GM12891 (cell line): ENCODE results near the gene YTHDF2.

Source experiments
- PAX5 ChIP-seq: IDR thresholded peaks from 2 replicates; pipeline ENCODE4 v1.6.1; 2011; ENCODE audit warnings: low read length, moderate library complexity, mild to moderate bottlenecking; ENCODE audit not compliant: insufficient read depth, severe bottlenecking
- POLR2A ChIP-seq: IDR thresholded peaks from 2 replicates; pipeline ENCODE4 v1.6.1; 2011; ENCODE audit warnings: low read depth, low read length, control low read depth
- POLR2AphosphoS5 ChIP-seq: IDR thresholded peaks from 2 replicates; pipeline ENCODE4 v1.6.1; 2011; ENCODE audit warnings: low read depth, low read length, control low read depth
- SPI1 ChIP-seq: IDR thresholded peaks from 2 replicates; pipeline ENCODE4 v1.6.1; 2011; ENCODE audit warnings: low read depth, low read length, control low read depth
- TAF1 ChIP-seq: IDR thresholded peaks from 2 replicates; pipeline ENCODE4 v1.6.1; 2011; ENCODE audit warnings: low read depth, low read length, control low read depth

- TF ChIP-seq POLR2A (no peak), TAF1 (no peak), POLR2AphosphoS5 (no peak), PAX5 (no peak), SPI1 (no peak)
These were observed 76.1 kb downstream of the YTHDF2 start for GRCh38 chr1:28812669-28813468.
